HepG2 (cell line): ENCODE measurements around the gene DNLZ. TPM values are rescaled to one million over a fixed set of nuclear protein-coding genes. Genes with fewer than 3 reads are reported as not detected.

Experiments used
- DNMT1 ChIP-seq: sonication (generic); formaldehyde crosslinking; IDR thresholded peaks from 2 replicates; pipeline ENCODE4 v1.5.1; 2020; ENCODE audit warnings: mild to moderate bottlenecking, missing genetic modification reagents
- HDAC6 ChIP-seq: fragments of 200-600 bp; sonication (generic); IDR thresholded peaks from 2 replicates; pipeline ENCODE4 v1.7.0; 2017; ENCODE audit warnings: mild to moderate bottlenecking, antibody characterized with exemption, low read length, low read depth
- HOXA3 ChIP-seq: sonication (generic); formaldehyde crosslinking; IDR thresholded peaks from 2 replicates; pipeline ENCODE4 v1.5.0; 2020; ENCODE audit warnings: missing genetic modification reagents
- MEIS1 ChIP-seq: sonication (generic); formaldehyde crosslinking; IDR thresholded peaks from 2 replicates; pipeline ENCODE4 v1.9.0; 2021; ENCODE audit warnings: mild to moderate bottlenecking, missing genetic modification reagents, moderate library complexity, borderline replicate concordance
- PAWR ChIP-seq: sonication (generic); formaldehyde crosslinking; IDR thresholded peaks from 2 replicates; pipeline ENCODE4 v1.4.0; 2020; ENCODE audit warnings: missing genetic modification reagents, mild to moderate bottlenecking, borderline replicate concordance
- RFXANK ChIP-seq: IDR thresholded peaks from 2 replicates; pipeline ENCODE4 v1.6.1; 2016
- RXRA ChIP-seq: sonication (generic); formaldehyde crosslinking; IDR thresholded peaks from 2 replicates; pipeline ENCODE4 v1.5.1; 2020; ENCODE audit warnings: missing genetic modification reagents
- ZNF253 ChIP-seq: sonication (generic); formaldehyde crosslinking; IDR thresholded peaks from 2 replicates; pipeline ENCODE4 v1.8.0; 2022; ENCODE audit warnings: mild to moderate bottlenecking, missing genetic modification reagents, borderline replicate concordance
- ZNF773 ChIP-seq: sonication (generic); formaldehyde crosslinking; IDR thresholded peaks from 2 replicates; pipeline ENCODE4 v1.4.0; 2020; ENCODE audit warnings: missing genetic modification reagents, borderline replicate concordance
- polyA plus RNA-seq, 8 experiments: library from polyadenylated mRNA; depleted of rRNA in 3 of 8; stranded (reverse) in 7 of 8; unstranded in 1 of 8; fragments of >200 nt; fragmentation: Illumina TruSeq in 4 of 8; extraction: Trizol in 4 of 8; gene quantifications; 2 replicates each; pipeline versions ENCODE4 v1.2.1 to v1.2.3, GENCODE V29; 2011 to 2016; ENCODE audit warnings: low read depth in 4 of 8, missing spikeins in 1 of 8, mixed read lengths in 1 of 8; ENCODE audit not compliant: insufficient read depth in 1 of 8
- total RNA-seq, 5 experiments: library from RNA; depleted of rRNA; stranded (reverse); fragments of >200 nt; fragmentation: Illumina TruSeq; extraction: Trizol; gene quantifications; 2 replicates each; pipeline ENCODE4 v1.2.3, GENCODE V29; 2016; ENCODE audit warnings: low read depth in 1 of 5
- TF ChIP-seq, protein P1 (sequence below), 2 experiments: fragments of 450-650 bp in 1 of 2; sonication (generic) in 1 of 2; formaldehyde crosslinking in 1 of 2; IDR thresholded peaks; 2 replicates each; pipeline versions ENCODE4 v1.6.1 to v1.8.0; 2016 to 2022; ENCODE audit warnings: antibody characterized with exemption in 1 of 2, mild to moderate bottlenecking in 1 of 2, missing genetic modification reagents in 1 of 2
- TF ChIP-seq, protein P2 (sequence below): sonication (generic); formaldehyde crosslinking; IDR thresholded peaks from 2 replicates; pipeline ENCODE4 v1.4.0; 2020; ENCODE audit warnings: missing genetic modification reagents, low read depth, mild to moderate bottlenecking, borderline replicate concordance
- TF ChIP-seq, protein P3 (sequence below): sonication (generic); formaldehyde crosslinking; IDR thresholded peaks from 2 replicates; pipeline ENCODE4 v1.4.0; 2020; ENCODE audit warnings: missing genetic modification reagents
- TF ChIP-seq, protein P4 (sequence below): sonication (generic); formaldehyde crosslinking; IDR thresholded peaks from 2 replicates; pipeline ENCODE4 v1.8.0; 2022; ENCODE audit warnings: mild to moderate bottlenecking, missing genetic modification reagents, moderate library complexity

DNLZ gene
- total and polyA plus RNA-seq, 2 of the 13 experiments (the other 11 are each of a cell fraction or from before 2014, with no cell fraction given): 3.4 to 8.0 TPM

DNA sequence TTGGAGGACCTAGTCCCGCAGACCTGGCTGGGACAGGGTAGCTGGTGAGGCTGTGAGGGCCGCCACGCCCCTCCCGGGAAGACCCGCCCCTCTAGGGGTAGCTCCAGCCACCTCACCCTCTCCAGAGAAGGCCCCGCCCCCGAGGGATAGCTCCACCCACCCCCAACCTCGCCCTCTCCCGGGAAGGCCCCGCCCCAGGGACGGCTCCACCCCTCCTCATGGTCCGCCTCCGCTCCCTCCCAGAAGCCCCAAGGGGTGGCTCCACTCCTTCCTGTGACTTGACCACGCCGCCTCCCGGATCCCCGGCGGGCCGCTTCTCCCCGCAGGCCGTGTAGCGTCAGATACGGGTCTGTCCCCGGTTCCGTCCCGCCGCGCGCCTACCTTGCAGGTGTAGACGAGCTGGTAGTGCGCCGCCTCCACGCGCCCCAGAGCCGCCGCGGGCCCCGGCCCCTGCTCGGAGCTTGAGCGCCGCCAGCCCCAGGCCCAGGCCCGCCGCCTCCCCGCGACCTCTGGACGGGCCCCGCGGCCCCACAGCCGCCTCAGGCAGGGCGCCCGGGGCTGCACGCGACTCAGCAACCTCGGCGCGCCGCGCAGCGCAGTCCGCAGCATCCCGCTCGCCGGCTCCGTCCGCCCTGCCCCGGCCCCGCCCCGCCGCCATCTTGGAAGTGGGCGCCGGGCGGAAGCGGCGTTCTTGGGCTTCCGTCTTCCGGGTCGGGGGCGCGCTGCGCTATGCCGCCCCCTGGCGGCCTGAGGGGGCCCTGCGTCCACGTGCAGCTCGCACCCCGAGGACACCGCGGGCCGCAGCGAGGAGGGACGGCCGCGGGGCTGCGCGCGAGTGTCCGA, at the start of gene DNLZ (continued):
- TF ChIP-seq, protein P1, sequence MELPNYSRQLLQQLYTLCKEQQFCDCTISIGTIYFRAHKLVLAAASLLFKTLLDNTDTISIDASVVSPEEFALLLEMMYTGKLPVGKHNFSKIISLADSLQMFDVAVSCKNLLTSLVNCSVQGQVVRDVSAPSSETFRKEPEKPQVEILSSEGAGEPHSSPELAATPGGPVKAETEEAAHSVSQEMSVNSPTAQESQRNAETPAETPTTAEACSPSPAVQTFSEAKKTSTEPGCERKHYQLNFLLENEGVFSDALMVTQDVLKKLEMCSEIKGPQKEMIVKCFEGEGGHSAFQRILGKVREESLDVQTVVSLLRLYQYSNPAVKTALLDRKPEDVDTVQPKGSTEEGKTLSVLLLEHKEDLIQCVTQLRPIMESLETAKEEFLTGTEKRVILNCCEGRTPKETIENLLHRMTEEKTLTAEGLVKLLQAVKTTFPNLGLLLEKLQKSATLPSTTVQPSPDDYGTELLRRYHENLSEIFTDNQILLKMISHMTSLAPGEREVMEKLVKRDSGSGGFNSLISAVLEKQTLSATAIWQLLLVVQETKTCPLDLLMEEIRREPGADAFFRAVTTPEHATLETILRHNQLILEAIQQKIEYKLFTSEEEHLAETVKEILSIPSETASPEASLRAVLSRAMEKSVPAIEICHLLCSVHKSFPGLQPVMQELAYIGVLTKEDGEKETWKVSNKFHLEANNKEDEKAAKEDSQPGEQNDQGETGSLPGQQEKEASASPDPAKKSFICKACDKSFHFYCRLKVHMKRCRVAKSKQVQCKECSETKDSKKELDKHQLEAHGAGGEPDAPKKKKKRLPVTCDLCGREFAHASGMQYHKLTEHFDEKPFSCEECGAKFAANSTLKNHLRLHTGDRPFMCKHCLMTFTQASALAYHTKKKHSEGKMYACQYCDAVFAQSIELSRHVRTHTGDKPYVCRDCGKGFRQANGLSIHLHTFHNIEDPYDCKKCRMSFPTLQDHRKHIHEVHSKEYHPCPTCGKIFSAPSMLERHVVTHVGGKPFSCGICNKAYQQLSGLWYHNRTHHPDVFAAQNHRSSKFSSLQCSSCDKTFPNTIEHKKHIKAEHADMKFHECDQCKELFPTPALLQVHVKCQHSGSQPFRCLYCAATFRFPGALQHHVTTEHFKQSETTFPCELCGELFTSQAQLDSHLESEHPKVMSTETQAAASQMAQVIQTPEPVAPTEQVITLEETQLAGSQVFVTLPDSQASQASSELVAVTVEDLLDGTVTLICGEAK (IDR thresholded peaks at IDR 0.05): no peak
- TF ChIP-seq, protein P1 (CRISPR knock-in tag; IDR thresholded peaks at IDR 0.05): peak; percentile 71; the same call in 1 of the 2 replicates
- TF ChIP-seq ZNF253 (CRISPR knock-in tag) (no peak), RXRA (peak; percentile 74), ZNF773 (CRISPR knock-in tag) (peak; percentile 80; the same call in 1 of the 2 replicates), DNMT1 (CRISPR knock-in tag) (peak; percentile 64; the same call in 1 of the 2 replicates), RFXANK (CRISPR knock-in tag) (peak; percentile 55; the same call in 1 of the 2 replicates), HDAC6 (no peak), PAWR (CRISPR knock-in tag) (0 out of 2 replicates have a peak, but pooled peaks have one; percentile 70), HOXA3 (CRISPR knock-in tag) (peak; percentile 95), MEIS1 (CRISPR knock-in tag) (peak; percentile 69)
- TF ChIP-seq, protein P2, sequence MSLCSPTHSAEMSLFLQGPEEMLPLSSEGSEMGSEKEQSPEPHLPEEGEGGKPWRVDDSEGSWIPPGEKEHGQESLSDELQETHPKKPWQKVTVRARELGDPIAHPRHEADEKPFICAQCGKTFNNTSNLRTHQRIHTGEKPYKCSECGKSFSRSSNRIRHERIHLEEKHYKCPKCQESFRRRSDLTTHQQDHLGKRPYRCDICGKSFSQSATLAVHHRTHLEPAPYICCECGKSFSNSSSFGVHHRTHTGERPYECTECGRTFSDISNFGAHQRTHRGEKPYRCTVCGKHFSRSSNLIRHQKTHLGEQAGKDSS (CRISPR knock-in tag): 0 out of 2 replicates have a peak, but pooled peaks have one; percentile 52
- TF ChIP-seq, protein P3, sequence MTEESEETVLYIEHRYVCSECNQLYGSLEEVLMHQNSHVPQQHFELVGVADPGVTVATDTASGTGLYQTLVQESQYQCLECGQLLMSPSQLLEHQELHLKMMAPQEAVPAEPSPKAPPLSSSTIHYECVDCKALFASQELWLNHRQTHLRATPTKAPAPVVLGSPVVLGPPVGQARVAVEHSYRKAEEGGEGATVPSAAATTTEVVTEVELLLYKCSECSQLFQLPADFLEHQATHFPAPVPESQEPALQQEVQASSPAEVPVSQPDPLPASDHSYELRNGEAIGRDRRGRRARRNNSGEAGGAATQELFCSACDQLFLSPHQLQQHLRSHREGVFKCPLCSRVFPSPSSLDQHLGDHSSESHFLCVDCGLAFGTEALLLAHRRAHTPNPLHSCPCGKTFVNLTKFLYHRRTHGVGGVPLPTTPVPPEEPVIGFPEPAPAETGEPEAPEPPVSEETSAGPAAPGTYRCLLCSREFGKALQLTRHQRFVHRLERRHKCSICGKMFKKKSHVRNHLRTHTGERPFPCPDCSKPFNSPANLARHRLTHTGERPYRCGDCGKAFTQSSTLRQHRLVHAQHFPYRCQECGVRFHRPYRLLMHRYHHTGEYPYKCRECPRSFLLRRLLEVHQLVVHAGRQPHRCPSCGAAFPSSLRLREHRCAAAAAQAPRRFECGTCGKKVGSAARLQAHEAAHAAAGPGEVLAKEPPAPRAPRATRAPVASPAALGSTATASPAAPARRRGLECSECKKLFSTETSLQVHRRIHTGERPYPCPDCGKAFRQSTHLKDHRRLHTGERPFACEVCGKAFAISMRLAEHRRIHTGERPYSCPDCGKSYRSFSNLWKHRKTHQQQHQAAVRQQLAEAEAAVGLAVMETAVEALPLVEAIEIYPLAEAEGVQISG: peak; percentile 98
- TF ChIP-seq, protein P4, sequence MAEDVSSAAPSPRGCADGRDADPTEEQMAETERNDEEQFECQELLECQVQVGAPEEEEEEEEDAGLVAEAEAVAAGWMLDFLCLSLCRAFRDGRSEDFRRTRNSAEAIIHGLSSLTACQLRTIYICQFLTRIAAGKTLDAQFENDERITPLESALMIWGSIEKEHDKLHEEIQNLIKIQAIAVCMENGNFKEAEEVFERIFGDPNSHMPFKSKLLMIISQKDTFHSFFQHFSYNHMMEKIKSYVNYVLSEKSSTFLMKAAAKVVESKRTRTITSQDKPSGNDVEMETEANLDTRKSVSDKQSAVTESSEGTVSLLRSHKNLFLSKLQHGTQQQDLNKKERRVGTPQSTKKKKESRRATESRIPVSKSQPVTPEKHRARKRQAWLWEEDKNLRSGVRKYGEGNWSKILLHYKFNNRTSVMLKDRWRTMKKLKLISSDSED (CRISPR knock-in tag): no peak
